ENCODE results near the gene MTMR10.

The MTMR10 gene

DNA sequence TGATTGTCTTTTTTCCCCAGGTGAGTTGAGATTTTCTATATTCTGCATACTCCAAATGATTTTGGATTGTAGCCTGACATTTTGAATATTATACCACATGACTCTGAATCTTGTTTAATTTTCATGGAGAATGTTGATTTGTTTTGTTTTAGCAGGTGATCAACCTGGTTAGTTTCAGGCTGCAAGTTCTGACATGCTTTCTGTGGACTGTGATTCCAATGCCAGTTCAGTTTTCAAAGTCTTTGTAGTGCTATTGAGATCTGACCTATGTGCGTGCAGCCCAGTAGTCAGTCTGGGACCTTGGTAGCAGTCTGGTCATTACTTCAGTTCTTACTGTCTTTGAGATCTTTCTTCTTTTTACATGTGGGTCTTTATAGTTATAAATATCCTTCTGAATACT lies 18.6 kb upstream of the MTMR10 start:
- no peak for DNase-seq

GRCh38 chr15:31005660-31006059 lies 14.2 kb upstream of the MTMR10 start:
- DNase-seq: no peak

- peak; percentile 11 for DNase-seq
Observed at GRCh38 chr15:31004220-31004733, 12.8 kb upstream of the MTMR10 start.

- DNase-seq: no peak
Observed at GRCh38 chr15:31001702-31002101, 10.3 kb upstream of the MTMR10 start.

DNA sequence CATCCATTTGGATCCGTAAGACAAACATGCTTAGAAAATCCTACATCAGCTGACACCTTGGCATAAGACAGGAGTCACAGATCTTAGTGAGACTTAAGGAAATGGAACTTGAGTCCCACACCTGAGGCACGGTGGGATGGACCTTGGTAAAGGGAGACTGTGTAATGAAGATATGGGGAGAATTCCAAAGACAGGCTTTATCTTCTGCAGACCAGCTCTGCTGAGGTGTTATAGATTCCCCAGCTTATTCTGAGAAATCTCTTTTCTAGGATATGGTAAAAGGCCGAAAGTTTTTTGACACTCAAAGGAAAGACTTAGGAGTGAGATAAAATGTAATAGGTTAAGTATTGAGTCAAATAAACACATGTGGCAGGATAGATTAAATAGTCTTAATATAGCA lies 8.3 kb upstream of the MTMR10 start:
- no peak for DNase-seq

DNA sequence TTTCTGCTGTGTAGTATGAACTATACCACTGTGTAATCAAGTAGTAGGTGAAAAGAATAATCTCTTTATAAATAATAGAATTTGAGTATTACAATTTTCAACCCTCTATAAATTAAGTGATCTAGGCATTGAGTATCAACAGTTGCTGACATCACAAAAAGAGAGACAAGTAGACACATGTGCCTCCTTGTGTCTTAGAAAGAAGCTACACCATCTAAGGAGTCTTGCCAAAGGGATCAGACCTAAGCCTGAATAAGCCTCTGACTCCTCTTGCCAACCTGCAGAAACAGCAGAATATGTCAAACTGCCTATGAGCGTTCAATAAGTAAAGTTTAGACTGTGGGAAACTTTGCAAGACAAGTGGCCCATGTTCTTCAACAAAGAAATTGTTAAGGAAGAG lies 5.8 kb upstream of the MTMR10 start:
- DNase-seq: no peak

DNA sequence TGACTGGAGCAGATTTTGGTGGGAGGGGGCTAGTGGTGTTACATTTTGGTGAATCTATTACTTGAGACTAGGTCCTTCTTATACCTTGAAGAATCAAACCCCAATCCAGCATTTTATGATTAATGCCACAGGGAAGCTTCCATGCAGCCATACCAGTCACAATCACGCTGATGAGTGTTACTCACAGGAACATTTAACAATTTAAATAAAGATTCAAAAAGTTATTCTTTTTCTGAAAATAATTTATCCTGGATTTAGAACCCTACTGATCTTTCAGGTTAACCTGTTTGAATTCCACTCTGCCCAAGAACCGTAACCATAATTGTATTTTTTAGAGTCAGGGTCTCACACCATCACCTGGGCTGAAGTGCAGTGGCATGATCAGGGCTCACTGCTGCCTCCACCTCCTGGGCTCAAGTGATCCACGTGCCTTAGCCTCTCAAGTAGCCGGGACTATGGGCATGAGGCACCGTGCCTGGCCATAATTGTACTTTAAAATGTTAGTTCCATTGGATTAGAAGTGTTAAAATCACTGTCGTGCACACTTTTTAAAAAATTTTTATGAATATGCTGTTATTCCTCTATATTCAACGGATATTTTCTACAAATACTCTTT lies 929 bp upstream of the MTMR10 start:
- no peak for DNase-seq

GRCh38 chr15:30990446-30991254 lies 778 bp downstream of the MTMR10 start:
- no peak for DNase-seq

- DNase-seq: peak; percentile 14
Observed at GRCh38 chr15:30990036-30990435, 1.4 kb downstream of the MTMR10 start.

DNA sequence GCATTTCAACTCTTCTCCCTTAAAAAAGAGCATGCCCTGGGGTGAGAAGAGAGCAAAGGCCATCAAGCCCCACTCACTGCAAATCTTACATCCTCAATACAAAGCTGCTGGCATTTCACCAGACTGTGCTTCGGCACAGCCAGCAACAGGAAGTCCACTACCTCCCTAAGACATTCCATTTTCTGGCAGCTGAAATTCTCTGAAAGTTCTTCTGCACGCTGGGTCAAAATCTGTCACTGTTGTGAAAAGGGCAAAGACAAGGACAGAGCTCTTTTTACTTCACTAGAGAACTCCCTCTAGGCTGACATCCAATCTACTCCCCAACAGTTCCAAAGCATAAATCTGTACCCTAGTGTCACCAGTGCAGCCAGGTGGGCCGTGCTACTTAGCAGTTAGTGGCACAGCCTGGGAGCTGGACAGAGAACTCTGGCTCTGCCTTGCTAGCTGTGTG lies 6.3 kb downstream of the MTMR10 start:
- DNase-seq: peak; percentile 19

DNA sequence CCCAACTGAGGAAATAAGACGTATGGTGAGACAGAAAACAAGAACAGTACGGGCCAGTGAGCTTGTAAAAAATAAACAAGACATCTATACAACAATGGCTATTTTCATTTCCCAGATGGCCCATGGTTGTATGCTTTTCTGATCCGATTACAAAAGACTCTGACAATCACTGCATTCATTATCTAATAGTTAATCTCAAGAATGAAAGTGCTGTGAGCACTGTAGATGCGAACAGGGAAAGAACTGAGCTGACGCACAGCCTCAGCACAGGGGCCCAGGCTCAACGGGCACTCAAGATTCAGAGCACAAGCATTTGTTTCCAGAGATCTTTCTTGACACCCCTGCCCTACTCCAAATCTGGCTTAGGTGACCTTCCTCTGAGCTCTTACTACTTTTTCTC lies 6.9 kb downstream of the MTMR10 start:
- peak; percentile 36 for DNase-seq

DNA sequence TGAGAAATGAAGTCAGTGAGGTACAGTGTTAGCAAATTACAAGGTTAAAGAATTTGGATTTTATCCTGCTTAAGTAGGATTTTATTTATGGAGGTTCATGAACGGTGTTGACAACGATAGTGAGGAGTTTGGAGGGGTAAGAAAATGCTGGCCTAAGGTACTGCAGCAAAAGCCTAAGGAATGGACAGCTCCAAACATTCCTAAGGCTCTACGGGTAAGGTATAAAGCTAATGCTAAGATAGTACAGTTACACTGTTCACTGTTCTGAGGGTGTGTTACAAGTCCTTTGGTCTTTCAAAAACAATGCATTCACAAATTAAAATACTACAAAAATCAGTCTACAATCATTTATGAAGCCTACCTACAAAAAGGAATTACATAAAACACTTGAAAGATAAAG lies 7.3 kb downstream of the MTMR10 start:
- DNase-seq: no peak

- DNase-seq: no peak
Observed at GRCh38 chr15:30979457-30979856, 12.0 kb downstream of the MTMR10 start.

DNA sequence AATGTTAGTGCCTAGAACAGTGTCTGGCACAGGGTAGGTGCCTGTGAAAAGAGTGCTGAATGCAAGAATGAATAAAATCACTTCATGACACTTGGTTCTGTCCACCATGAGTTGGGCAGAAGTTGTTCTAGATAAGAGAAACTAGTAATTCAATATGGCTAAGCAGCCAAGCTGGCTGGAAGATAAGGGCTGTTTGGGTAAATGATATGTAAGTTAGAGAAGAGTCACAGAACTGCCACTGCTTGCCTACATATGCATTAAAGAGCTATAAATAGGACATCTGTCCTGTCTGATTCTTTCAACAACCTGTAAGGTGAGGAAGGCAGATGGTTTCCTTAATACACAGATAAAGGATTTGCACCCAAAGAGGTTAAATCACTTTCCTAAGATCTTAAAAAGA lies 13.1 kb downstream of the MTMR10 start:
- DNase-seq: no peak

DNA sequence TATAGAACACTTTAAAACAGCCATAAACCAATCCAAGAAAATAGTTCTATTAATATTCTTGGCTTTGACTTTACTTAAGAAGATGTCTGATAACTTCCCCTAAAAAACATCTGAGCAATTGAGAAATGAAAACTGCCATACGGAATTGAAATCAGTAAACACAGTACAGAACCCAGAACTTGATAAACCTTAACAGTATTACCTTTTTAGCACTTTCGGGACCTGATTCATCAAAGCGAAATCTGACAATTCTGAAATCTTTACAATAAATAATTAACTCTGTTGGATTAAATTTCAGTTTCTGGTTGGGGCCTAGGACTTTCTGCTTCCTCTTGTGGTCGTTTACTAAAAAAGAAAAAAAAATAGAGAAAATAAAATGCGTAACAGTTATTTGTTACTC lies 17.3 kb downstream of the MTMR10 start:
- no peak for DNase-seq

DNA sequence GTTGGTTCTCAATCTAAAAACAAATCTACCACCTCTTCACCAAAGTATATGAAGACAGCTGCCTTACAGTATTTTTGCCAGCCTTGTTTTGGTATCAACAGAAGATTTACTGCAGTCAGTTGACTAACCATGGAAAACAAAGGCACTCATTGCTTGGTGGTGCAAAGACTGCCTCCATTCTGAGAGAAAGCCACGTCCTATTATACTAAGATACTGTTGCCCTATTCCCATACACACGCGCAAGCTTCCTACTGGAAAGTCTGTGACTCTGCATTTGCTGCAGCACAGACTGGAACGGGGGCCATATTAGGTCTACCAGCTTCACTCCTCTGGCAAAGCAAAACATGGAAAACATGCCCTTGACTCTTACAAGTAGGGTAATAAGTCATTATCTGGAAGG lies 18.0 kb downstream of the MTMR10 start:
- DNase-seq: no peak

DNA sequence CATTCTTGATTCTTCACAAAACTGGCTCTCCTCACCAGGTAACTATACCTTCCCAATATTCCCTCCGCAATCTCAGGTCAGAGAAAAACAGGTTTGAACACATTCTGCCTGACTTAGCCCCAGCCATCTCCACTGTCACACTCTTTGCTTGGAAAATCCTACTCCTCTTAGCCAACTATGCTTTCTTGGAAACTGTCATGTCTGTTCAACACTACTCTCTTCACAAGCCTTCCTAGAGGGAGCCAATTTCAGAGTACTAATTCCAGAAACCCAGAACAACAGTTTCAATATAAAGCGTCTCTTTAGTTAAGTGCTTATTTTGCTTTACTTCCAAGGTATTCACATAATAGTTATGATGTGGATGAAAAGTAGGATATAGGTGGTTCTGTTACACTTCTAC lies 21.7 kb downstream of the MTMR10 start:
- no peak for DNase-seq

- DNase-seq: no peak
Observed at GRCh38 chr15:30963681-30964080, 27.7 kb downstream of the MTMR10 start.

DNA sequence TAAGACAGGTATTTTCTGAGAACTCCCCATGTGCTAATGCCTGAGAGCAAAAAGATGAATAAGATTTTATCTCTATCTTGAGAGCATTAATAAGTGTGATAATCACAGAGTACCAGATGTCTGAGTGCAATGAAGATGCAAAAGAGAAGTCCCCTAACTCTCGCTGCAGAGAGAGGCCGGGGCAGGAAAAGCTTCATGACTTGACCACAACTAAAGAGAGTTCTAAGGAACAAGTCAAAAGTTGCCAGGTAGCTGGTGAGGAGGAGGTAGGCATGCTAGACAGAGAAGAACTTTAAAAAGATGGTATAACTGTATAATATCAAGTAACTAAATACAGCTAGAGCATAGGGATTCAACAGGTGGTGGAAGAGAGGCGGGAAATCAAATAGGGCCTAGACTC lies 28.8 kb downstream of the MTMR10 start:
- no peak for DNase-seq

DNA sequence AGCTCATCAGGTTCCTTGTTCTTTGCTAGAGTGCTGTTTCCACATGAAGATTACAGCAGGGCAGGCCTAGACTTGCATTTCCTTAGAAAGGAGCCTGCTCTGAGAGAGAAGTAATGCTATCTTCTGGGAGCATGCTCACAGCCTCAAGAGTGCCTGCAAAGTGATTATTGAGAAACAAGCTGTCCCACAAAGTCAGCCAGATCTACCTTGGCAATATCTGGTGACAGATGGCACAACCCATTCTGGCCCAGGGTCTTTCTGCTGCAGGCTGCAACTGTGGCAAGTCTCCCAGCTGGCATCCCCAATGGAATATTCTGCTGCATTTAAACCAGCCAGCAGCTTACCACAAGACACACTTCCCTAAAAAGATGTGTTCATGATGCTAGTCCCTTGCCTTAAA lies 29.3 kb downstream of the MTMR10 start:
- DNase-seq: no peak

GRCh38 chr15:30958219-30958618 lies 33.2 kb downstream of the MTMR10 start:
- no peak for DNase-seq

- DNase-seq: no peak
Observed at GRCh38 chr15:30956216-30957124, 35.0 kb downstream of the MTMR10 start.

- DNase-seq: no peak
Observed at GRCh38 chr15:30954674-30955073, 36.8 kb downstream of the MTMR10 start.

Measured in retina (tissue), 1 donor.